Ishikawa (cell line): ENCODE measurements around the gene CCDC198.

Experiments used
- CEBPB ChIP-seq: IDR thresholded peaks from 2 replicates; pipeline ENCODE4 v1.6.1; 2012
- CREB1 ChIP-seq: IDR thresholded peaks from 2 replicates; pipeline ENCODE4 v1.6.1; 2012; ENCODE audit warnings: low read depth
- EGR1 ChIP-seq: IDR thresholded peaks from 2 replicates; pipeline ENCODE4 v1.6.1; 2012
- EP300 ChIP-seq: IDR thresholded peaks from 2 replicates; pipeline ENCODE4 v1.6.1; 2012; ENCODE audit warnings: borderline replicate concordance
- FOXM1 ChIP-seq: IDR thresholded peaks from 2 replicates; pipeline ENCODE4 v1.6.1; 2012; ENCODE audit warnings: low read depth, borderline replicate concordance
- NFIC ChIP-seq: IDR thresholded peaks from 2 replicates; pipeline ENCODE4 v1.6.1; 2012
- RAD21 ChIP-seq: IDR thresholded peaks from 2 replicates; pipeline ENCODE4 v1.6.1; 2012; ENCODE audit warnings: low read depth
- TAF1 ChIP-seq: IDR thresholded peaks from 2 replicates; pipeline ENCODE4 v1.6.1; 2012; ENCODE audit warnings: low read depth, mild to moderate bottlenecking
- TCF12 ChIP-seq: IDR thresholded peaks from 2 replicates; pipeline ENCODE4 v1.6.1; 2012; ENCODE audit warnings: low read depth
- TEAD4 ChIP-seq: IDR thresholded peaks from 2 replicates; pipeline ENCODE4 v1.6.1; 2012
- YY1 ChIP-seq: IDR thresholded peaks from 2 replicates; pipeline ENCODE4 v1.6.1; 2012; ENCODE audit warnings: low read depth
- ZBTB7A ChIP-seq: IDR thresholded peaks from 2 replicates; pipeline ENCODE4 v1.6.1; 2012; ENCODE audit warnings: low read depth
- TF ChIP-seq, protein P1 (sequence below): IDR thresholded peaks from 2 replicates; pipeline ENCODE4 v1.6.1; 2012
- TF ChIP-seq, protein P2 (sequence below): IDR thresholded peaks from 2 replicates; pipeline ENCODE4 v1.6.1; 2012; ENCODE audit warnings: low read depth, mild to moderate bottlenecking
- TF ChIP-seq, protein P3 (sequence below): IDR thresholded peaks from 2 replicates; pipeline ENCODE4 v1.6.1; 2012

The CCDC198 gene

DNA sequence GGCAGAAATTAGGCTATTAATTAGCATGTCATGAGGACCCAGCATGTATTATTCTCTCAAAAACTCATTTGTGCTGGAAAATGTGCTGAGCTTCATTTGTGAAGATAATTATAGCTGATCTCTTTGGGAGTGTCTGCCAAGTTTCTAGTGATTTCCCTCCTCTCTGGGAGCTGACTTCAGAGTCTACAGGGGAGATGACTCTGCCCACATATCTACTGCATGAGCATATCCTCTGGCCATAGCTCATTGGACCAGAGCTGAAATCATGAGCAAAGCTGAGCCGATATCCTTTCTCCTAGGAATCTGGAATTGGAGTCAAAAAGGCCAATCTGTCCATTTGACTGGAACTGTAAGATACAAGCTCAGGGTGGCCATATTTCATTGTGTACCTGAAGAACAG lies 5.9 kb downstream of the CCDC198 start:
- no peak for TF ChIP-seq TCF12
- no peak for TF ChIP-seq EGR1
- no peak for TF ChIP-seq TAF1
- no peak for TF ChIP-seq NFIC
- TF ChIP-seq ZBTB7A, result no peak
- no peak for TF ChIP-seq CREB1
- no peak for TF ChIP-seq TEAD4
- TF ChIP-seq YY1, result no peak
- TF ChIP-seq, protein P1, sequence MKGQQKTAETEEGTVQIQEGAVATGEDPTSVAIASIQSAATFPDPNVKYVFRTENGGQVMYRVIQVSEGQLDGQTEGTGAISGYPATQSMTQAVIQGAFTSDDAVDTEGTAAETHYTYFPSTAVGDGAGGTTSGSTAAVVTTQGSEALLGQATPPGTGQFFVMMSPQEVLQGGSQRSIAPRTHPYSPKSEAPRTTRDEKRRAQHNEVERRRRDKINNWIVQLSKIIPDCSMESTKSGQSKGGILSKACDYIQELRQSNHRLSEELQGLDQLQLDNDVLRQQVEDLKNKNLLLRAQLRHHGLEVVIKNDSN, result no peak

DNA sequence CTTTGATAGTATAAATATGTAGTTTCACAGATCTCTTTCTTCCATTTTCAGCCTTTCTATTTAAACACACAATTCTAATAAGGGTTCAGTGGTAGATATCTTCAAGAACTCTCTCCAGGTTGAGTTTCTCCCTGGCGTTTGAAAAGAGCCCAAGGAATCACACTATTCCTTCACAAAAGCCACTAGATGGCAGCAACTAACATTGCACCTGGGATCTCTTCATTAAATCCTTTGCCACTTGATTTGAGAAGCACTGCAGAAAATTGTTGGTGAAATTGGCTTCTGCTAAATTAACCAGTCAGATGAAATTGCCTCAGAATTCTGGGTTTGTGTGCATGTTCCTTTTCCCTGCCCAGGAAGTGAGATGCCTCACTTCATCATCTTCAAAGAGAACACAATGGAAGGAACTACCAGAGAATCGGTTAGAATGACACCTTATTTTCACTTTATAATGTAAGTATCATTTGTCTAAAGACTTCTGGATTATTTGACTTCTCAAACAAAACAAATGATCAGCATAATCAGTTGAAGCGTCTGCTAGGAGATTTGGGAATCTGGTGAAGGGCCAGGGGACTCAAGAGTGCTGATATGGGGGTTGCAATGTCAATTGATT lies 6.8 kb downstream of the CCDC198 start:
- TF ChIP-seq RAD21, result peak; percentile 69
- TF ChIP-seq, protein P1, result no peak

DNA sequence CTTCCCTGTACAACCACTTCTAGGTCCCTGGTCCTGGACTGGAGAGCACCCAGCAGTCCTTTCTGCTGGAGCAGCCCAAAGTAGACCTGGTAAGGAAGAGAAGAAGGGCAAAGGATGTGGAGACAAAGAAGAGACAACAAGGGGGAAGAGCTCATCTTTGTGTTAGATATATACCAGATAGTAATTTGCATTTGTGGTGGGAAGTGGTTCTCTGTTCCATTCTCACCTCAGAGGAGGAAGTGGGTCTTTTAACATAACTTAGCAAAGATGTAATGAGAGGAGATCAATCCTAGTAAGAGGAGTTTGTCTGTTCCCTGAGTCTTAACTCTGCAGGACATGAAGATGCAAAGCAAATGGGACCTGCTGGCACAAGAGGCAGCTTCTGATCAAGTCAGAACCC lies 8.0 kb downstream of the CCDC198 start:
- no peak for TF ChIP-seq TAF1
- no peak for TF ChIP-seq FOXM1
- TF ChIP-seq CEBPB, result no peak

DNA sequence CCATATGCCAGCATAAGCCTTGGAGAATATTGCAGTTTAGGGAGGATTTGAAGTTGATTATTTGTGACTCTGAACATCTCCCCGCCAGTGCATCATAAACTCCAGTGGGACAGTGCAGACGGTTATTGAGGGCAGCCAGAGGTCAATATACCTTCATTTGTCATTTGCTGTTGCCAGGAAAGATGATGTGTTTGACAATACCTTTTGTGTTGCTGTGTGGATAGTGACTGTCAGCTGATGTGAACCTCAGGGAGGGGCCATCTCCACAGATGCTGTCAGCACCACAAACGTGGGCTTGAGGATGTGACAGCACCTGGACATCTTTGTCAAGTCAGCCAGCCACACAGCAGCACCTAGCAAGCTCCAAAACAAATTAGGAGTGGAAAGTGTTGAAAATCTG lies 11.5 kb downstream of the CCDC198 start:
- TF ChIP-seq, protein P2, sequence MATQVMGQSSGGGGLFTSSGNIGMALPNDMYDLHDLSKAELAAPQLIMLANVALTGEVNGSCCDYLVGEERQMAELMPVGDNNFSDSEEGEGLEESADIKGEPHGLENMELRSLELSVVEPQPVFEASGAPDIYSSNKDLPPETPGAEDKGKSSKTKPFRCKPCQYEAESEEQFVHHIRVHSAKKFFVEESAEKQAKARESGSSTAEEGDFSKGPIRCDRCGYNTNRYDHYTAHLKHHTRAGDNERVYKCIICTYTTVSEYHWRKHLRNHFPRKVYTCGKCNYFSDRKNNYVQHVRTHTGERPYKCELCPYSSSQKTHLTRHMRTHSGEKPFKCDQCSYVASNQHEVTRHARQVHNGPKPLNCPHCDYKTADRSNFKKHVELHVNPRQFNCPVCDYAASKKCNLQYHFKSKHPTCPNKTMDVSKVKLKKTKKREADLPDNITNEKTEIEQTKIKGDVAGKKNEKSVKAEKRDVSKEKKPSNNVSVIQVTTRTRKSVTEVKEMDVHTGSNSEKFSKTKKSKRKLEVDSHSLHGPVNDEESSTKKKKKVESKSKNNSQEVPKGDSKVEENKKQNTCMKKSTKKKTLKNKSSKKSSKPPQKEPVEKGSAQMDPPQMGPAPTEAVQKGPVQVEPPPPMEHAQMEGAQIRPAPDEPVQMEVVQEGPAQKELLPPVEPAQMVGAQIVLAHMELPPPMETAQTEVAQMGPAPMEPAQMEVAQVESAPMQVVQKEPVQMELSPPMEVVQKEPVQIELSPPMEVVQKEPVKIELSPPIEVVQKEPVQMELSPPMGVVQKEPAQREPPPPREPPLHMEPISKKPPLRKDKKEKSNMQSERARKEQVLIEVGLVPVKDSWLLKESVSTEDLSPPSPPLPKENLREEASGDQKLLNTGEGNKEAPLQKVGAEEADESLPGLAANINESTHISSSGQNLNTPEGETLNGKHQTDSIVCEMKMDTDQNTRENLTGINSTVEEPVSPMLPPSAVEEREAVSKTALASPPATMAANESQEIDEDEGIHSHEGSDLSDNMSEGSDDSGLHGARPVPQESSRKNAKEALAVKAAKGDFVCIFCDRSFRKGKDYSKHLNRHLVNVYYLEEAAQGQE, result no peak
- no peak for TF ChIP-seq EGR1
- TF ChIP-seq TEAD4, result no peak
- TF ChIP-seq YY1, result no peak
- TF ChIP-seq EP300, result no peak
- TF ChIP-seq, protein P1, result no peak
- TF ChIP-seq NFIC, result no peak
- TF ChIP-seq FOXM1, result no peak

DNA sequence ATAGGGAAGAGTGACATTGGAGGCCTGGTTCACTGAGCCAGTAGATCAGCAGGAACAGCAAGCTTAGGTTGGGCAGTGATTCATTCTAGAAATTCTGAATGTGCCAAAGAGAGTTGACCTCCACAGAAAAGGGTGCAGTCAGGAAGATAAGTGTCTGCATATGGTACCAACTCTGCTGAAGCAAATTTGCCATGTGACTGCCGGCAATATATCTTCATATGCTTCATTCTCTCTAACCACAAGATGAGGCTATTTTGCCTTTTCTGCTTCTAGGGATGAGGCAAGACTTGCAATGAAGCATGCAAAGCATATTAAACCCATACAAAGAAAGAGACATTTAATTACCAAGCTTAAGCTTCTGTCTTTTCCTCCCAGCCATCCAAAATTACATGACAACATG lies 13.6 kb downstream of the CCDC198 start:
- TF ChIP-seq ZBTB7A (no peak), FOXM1 (no peak), TAF1 (no peak), TCF12 (no peak), RAD21 (no peak), CEBPB (no peak), YY1 (no peak), EP300 (no peak), TEAD4 (no peak), EGR1 (no peak), NFIC (no peak), CREB1 (no peak)
- TF ChIP-seq, protein P1, result no peak
- TF ChIP-seq, protein P3, sequence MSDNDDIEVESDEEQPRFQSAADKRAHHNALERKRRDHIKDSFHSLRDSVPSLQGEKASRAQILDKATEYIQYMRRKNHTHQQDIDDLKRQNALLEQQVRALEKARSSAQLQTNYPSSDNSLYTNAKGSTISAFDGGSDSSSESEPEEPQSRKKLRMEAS, result no peak
- TF ChIP-seq, protein P2, result no peak

DNA sequence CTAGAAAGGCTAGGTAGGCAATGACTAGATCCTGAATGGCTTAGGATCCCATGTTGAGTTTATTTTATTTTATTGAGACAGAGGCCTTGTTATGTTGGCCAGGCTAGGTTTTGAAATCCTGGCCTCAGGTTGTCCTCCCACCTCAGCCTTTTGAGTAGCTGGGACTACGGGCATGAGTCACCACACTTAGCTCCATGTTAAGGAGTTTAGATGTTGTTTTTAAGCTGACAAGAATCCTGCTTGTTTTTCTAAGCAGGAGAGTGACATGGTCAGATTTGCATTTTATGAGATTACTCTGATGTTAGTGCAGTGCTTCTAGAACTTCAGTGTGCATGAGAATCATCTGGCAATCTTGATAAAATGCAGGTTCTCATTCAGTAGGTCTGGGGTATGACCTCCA lies 14.5 kb downstream of the CCDC198 start:
- no peak for TF ChIP-seq CREB1
- TF ChIP-seq, protein P2, result no peak
- TF ChIP-seq NFIC, result no peak
- no peak for TF ChIP-seq EP300
- TF ChIP-seq, protein P3, result no peak
- TF ChIP-seq CEBPB, result no peak
- TF ChIP-seq RAD21, result no peak
- TF ChIP-seq TCF12, result no peak
- TF ChIP-seq TEAD4, result no peak
- TF ChIP-seq FOXM1, result no peak
- TF ChIP-seq TAF1, result no peak
- TF ChIP-seq YY1, result no peak
- TF ChIP-seq ZBTB7A, result no peak
- TF ChIP-seq, protein P1, result no peak
